ENCODE measurements around the gene PGAP2. TPM values are rescaled to one million over a fixed set of nuclear protein-coding genes. Genes with fewer than 3 reads are reported as not detected.

PGAP2 gene
- total RNA-seq, 3 donors from 2014 or later: 28.9 to 31.2 (median 29.0) TPM

DNA sequence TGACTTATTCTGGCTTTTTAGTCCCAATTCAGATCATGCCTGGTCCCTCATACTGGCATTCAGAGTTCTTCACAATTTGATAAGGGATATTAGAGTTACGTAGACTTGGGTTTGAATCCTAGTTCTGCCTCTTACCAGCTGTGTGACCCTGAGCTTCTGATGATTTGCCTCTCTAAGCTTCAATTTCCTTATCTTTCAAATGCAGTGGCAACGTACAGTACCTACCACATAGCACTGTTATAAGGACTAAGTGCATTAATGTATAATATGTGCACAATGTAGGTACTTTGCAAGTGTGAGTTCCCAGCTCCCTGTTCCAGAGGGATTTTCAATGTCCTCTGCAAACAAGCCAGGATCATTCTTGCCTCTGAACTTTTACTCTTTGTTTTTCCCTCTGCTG is 25.1 kb downstream of the PGAP2 start:
- Mint-ChIP-seq H3K36me3 (ENCODE audit: insufficient read depth) (peaks cover 45% of the 10 kb centered on the region), H3K4me1 (ENCODE audit: low read depth) (peaks cover 80% of the 10 kb centered on the region), H3K4me3 (peak overlapping the region; percentile 44), H3K27me3 (ENCODE audit: low read depth) (no peaks in the 10 kb centered on the region), H3K9me3 (no peaks in the 10 kb centered on the region)
- DNase-seq: no peak
- ATAC-seq: no peak

DNA sequence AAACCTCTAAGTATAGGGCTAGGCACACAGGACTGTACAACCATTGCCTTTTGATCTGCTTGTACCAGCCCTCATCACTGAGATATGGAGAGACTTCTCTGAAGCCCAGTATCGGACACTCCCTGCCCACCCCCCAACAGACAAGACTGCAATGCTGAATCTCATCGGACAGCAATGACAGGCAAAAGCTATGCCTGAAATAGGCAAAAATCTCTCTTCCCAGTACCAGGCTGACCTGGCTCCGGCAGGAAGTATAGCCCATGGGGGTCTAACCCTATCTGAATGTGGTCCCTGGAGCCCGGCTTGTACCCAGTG is 25.9 kb downstream of the PGAP2 start:
- no peaks in the 10 kb centered on the region for H3K9me3 Mint-ChIP-seq
- H3K27me3 Mint-ChIP-seq (ENCODE audit: low read depth): no peaks in the 10 kb centered on the region
- ATAC-seq (no peak), DNase-seq (no peak)
- H3K4me1 Mint-ChIP-seq (ENCODE audit: low read depth): peaks cover 87% of the 10 kb centered on the region
- H3K4me3 Mint-ChIP-seq: peak overlapping the region; percentile 94
- peaks cover 52% of the 10 kb centered on the region for H3K36me3 Mint-ChIP-seq (ENCODE audit: insufficient read depth)

DNA sequence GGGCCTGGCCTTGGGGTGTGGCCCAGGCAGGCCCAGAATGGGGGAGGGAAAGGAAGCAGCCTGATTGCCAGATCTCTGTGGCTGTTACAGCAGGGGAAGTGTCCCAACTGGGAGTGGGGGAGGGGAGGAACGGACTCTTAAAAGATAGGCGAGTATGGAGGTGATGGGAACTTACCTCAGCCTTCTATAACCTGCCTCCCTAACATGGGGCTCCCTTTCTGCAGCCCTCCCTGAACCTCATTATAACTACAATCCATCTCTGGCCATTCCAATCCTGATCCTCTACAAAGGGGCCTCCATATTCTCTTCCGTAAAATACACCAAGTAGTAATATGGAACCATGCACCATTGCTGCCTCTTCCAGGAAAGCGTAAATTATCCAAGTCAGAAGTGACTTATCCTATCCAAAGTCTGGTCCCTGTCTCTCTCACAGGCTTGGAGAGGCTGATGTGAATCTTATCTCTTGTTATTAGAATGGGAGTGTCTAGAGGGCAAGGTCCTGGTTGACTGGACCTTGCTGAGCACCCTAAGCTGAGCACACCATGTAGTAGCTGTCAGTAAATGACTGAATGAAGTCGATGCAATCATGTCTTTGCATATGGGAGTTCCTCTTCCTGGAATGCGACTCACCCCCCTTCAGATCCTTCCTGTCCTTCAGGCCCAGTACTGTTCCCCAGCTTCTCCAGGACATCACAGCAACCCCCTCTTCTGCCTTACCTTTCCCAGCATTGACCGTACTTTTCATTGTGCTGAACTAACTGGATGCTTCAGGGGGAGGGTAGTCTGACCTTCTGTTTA is 26.5 kb downstream of the PGAP2 start:
- DNase-seq (no peak), ATAC-seq (no peak)
- Mint-ChIP-seq H3K9me3 (no peaks in the 10 kb centered on the region), H3K27me3 (ENCODE audit: low read depth) (no peaks in the 10 kb centered on the region), H3K36me3 (ENCODE audit: insufficient read depth) (peaks cover 57% of the 10 kb centered on the region), H3K4me3 (peak overlapping the region; percentile 94), H3K4me1 (ENCODE audit: low read depth) (peaks cover 88% of the 10 kb centered on the region)

DNA sequence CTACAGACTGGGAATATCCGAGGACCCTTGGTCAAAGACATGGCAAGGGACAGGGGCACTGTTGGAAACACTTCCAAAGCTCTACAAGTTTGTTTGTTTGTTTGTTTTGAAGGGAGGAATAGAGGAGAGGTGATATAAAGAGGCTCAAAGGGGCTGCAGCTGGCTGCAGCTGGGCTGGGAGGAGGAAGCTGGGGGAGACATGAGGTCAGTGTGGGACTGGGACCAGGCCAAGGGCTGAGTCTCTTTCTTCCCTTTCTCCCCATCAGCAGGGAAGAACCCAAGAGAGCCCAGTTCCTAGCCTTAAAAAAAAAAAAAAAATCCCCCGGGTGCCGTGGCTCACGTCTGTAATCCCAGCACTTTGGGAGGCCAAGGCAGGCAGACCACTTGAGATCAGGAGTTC is 27.4 kb downstream of the PGAP2 start:
- Mint-ChIP-seq H3K27me3 (ENCODE audit: low read depth) (no peaks in the 10 kb centered on the region), H3K36me3 (ENCODE audit: insufficient read depth) (peaks cover 52% of the 10 kb centered on the region), H3K4me3 (peak overlapping the region; percentile 94), H3K9me3 (no peaks in the 10 kb centered on the region), H3K4me1 (ENCODE audit: low read depth) (peaks cover 82% of the 10 kb centered on the region)
- DNase-seq (no peak), ATAC-seq (no peak)

DNA sequence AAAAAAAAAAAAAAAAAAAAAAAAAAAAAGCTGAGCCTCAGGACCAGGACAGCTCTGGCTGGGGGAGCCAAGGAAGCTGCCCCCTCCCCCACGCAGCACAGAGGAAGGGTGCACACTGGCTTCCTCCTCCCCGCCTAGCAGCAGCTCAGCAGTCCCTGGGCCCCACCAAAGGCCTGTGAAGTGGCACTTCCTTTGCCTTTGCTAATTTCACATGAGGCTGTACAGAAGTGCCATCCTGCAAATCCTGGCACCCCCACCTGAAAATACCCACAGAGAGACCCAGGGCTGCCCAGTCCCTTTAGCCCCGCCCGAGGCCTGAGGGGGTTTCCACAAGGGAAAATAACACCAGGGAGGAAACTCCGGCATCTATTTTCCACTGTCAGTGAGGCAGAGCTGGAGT is 28.5 kb downstream of the PGAP2 start:
- no peak for ATAC-seq
- no peaks in the 10 kb centered on the region for H3K9me3 Mint-ChIP-seq
- peak overlapping the region; percentile 94 for H3K4me3 Mint-ChIP-seq
- peaks cover 43% of the 10 kb centered on the region for H3K36me3 Mint-ChIP-seq (ENCODE audit: insufficient read depth)
- H3K4me1 Mint-ChIP-seq (ENCODE audit: low read depth): peaks cover 74% of the 10 kb centered on the region
- no peaks in the 10 kb centered on the region for H3K27me3 Mint-ChIP-seq (ENCODE audit: low read depth)
- DNase-seq: peak; percentile 40

DNA sequence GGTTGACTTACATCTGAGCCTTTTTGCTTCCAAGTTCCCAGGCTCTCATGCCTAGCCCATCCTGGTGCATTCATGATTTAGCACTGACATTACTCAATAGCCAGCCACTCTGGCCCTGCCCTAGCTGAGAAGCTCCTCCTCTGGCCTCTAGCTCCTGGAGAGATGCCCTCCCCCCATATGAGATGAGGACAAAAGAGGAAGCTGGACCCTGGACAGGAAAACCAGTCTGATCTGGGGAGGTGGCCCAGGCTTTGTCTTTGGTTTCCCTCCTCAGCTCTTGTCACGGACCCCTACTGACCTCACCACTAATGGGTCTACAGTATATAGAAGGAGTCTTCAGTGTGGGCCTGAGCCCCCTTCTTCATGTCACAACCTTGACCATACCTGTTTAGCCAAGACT is 29.4 kb downstream of the PGAP2 start:
- peak overlapping the region; percentile 94 for H3K4me3 Mint-ChIP-seq

DNA sequence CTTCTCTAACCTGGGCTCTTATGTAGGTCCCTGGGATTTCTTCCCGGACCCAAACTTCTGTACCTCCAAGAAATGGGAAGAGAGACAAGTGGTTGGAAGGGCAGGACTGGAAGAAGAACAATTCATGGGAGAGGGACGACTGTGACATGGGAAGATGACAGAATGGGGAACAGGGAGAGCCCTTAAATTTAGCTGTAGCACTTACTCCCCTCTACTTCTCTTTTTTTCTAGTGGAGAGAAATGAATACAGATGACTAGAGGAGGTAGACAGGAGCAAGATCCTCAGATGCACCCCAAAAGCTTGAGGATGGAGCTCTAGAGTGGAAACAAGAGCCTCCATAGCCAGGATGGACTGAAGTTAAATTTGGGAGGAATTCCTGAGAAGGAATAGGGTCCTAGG is 30.1 kb downstream of the PGAP2 start:
- Mint-ChIP-seq H3K36me3 (ENCODE audit: insufficient read depth) (peaks cover 40% of the 10 kb centered on the region), H3K27me3 (ENCODE audit: low read depth) (no peaks in the 10 kb centered on the region), H3K4me1 (ENCODE audit: low read depth) (peaks cover 70% of the 10 kb centered on the region), H3K4me3 (peak overlapping the region; percentile 94), H3K9me3 (no peaks in the 10 kb centered on the region)
- DNase-seq (no peak), ATAC-seq (no peak)

More for the DNA sequence above, 29.4 kb downstream of the PGAP2 start:
- DNase-seq (no peak), ATAC-seq (no peak)
- Mint-ChIP-seq H3K4me1 (ENCODE audit: low read depth) (peaks cover 70% of the 10 kb centered on the region), H3K27me3 (ENCODE audit: low read depth) (no peaks in the 10 kb centered on the region), H3K9me3 (no peaks in the 10 kb centered on the region), H3K36me3 (ENCODE audit: insufficient read depth) (peaks cover 43% of the 10 kb centered on the region)

DNA sequence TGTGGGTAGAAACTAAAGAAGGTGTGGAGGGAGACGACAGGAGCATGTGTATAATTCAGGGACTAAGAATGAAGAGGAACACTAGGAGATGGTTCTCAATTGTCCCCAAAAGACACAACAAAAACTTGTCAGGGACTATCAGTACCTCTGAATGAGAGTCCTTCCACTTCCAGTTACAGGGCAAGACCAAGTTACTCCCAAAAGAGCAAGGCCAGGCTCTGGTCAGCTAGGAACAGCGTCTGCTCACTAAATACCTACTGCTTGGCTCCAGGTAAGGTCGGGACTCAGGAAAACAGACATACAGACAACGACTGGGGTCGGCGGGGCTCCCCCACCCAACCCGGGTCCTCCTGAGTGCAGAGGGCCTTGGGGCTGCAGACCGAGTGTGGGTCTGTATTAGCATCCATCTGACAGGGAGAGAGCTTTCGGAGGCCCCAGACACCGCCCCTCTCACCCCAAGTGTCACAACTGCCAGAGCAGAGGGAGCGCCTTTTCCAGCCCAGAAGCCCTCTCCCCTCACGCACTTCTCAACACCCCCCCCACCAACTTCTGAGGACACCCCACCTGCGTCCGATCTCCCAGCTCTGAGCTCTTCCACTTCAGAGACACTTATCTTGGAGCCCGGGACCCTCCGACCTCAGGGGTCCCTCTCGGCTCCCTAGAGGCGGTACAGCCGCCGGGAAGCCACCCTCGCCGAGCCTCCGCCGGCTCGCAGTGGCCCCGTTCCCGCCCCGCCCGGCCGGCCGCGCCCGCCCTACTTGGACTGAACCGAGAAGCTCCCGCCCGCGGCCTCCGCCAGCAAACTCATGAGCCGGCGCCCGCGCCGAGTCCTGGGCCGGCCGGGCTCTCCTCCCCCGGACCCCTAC is 31.9 kb downstream of the PGAP2 start:
- H3K36me3 Mint-ChIP-seq (ENCODE audit: insufficient read depth): peaks cover 27% of the 10 kb centered on the region
- DNase-seq: no peak
- H3K4me1 Mint-ChIP-seq (ENCODE audit: low read depth): peaks cover 65% of the 10 kb centered on the region
- peak overlapping the region; percentile 94 for H3K4me3 Mint-ChIP-seq
- H3K9me3 Mint-ChIP-seq: no peaks in the 10 kb centered on the region
- no peaks in the 10 kb centered on the region for H3K27me3 Mint-ChIP-seq (ENCODE audit: low read depth)
- ATAC-seq: peak; percentile 5 to 11

DNA sequence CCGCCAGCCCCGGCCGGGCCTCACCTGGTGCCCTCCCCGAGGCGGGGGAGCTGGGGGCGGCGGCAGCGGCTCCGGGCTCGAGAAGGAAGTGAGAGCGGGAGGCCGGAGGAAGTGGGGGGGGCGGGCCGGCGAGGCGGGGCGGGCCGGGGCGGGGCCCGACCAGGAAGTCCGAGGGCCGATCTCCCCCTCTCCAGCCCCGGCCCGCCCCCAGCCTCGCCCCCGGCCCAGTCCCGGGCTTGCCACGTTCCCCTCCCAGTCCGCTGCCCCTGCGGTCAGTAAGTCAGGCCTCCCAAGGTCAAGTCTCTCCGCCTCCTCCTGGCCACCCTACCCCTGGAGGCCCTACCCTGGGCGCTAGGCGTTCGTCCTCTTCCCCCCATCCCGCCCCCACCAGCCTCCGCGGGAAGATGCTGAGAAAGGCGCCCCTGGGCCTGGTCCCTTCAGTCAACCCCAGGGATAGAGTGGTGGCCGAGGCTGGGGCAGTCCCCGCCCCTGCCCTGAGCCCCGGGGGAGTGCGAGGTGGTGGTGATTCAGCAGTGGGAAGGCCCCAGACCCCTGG is 32.6 kb downstream of the PGAP2 start, which contains the start of gene RHOG:
RHOG (minus strand) TSS at position 90 of the 556 bp plus-strand sequence. CDS start 12,821 bp downstream, outside the sequence.
- DNase-seq: no peak
- Mint-ChIP-seq H3K36me3 (ENCODE audit: insufficient read depth) (peaks cover 21% of the 10 kb centered on the region), H3K4me3 (peak within 1 kb of the TSS; percentile 94), H3K9me3 (no peaks in the 10 kb centered on the region), H3K27me3 (ENCODE audit: low read depth) (no peaks in the 10 kb centered on the region), H3K4me1 (ENCODE audit: low read depth) (peaks cover 59% of the 10 kb centered on the region)
- peak; percentile 81 to 82 for ATAC-seq

DNA sequence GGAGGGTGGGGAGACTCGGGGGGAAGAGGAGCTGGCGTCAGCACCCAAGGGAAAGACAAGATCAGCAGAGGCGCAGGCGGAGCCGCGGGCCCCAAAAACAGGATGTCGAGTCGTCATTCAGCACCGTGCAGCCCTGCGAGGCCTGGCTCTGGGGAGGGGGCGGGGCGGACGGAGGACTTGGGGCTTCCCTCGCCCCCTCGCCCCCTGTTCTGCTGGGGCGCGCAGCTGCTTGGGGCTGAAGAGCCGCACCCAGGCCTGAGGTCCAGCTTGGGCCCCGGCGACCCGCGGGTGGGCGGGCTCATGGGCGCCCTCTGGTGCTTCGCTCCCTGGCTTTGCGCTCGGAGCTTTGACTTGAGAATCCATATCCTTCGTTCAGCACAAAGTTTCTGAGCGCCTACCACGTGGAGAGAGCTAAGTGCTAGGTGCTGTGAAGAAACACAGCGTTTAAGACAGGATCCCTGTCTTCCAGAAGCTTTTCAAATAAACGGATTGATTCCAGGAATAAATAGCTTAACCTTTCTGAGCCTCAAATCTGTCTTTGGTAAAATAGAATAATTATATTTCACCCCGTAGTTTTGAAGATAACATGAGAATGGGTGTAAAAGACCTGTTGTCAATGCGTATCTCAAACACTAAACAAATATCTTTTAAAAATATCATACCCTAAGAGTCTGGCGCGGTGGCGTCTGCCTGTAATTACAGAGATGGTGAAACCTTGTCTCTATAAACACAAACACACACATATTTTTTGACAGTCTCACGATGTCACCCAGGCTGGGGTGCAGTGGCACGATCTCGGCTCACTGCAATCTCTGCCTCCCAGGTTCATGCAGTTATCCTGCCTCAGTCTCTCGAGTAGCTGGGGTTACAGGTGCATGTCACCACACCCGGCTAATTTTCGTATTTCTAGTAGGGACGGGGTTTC is 33.3 kb downstream of the PGAP2 start:
- Mint-ChIP-seq H3K36me3 (ENCODE audit: insufficient read depth) (peaks cover 21% of the 10 kb centered on the region), H3K4me1 (ENCODE audit: low read depth) (peaks cover 52% of the 10 kb centered on the region), H3K9me3 (no peaks in the 10 kb centered on the region), H3K27me3 (ENCODE audit: low read depth) (no peaks in the 10 kb centered on the region), H3K4me3 (peak overlapping the region; percentile 84)
- ATAC-seq (peak; percentile 77 to 81), DNase-seq (peak; percentile 95)

DNA sequence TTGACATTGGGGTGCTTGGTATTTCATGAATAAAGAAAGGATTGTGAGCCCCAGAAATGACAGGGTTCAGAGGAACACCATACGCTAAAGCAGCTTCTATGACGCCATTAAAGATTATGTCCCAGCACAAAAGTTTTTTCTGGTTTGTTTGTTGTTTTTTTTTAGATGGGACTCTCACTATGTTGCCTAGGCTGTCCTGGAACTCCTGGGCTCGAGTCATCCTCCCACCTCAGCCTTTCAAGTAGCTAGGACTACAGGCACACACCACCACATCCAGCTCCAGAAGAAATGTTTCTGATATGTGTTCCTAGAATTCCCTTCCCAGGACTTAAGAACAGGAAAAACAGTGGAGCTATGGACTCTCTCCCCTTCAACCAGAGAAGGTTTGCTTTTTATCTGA is 35.0 kb downstream of the PGAP2 start:
- ATAC-seq (no peak), DNase-seq (no peak)
- Mint-ChIP-seq H3K36me3 (ENCODE audit: insufficient read depth) (peaks cover 14% of the 10 kb centered on the region), H3K4me1 (ENCODE audit: low read depth) (peaks cover 39% of the 10 kb centered on the region), H3K4me3 (no peak overlapping the region), H3K27me3 (ENCODE audit: low read depth) (no peaks in the 10 kb centered on the region), H3K9me3 (no peaks in the 10 kb centered on the region)

DNA sequence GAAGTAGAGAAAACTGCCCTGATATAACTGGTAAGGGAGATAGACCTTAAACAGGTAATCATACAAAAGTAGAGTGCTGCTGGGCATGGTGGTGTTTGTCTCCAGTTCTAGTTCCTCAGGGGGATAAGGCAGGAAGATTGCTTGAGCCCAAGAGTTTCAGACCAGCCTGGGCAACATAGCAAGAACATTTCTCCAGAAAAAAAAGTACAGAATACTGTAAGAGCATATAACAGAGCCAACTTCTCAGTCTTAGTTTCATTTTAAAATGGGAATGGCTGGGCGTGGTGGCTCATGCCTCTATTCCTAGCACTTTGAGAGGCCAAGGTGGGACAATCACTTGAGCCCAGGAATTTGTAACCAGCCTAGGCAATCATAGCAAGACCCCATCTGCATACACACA is 36.9 kb downstream of the PGAP2 start:
- Mint-ChIP-seq H3K27me3 (ENCODE audit: low read depth) (no peaks in the 10 kb centered on the region), H3K4me1 (ENCODE audit: low read depth) (peaks cover 37% of the 10 kb centered on the region), H3K4me3 (no peak overlapping the region), H3K9me3 (no peaks in the 10 kb centered on the region), H3K36me3 (ENCODE audit: insufficient read depth) (no peaks in the 10 kb centered on the region)
- ATAC-seq (no peak), DNase-seq (no peak)

DNA sequence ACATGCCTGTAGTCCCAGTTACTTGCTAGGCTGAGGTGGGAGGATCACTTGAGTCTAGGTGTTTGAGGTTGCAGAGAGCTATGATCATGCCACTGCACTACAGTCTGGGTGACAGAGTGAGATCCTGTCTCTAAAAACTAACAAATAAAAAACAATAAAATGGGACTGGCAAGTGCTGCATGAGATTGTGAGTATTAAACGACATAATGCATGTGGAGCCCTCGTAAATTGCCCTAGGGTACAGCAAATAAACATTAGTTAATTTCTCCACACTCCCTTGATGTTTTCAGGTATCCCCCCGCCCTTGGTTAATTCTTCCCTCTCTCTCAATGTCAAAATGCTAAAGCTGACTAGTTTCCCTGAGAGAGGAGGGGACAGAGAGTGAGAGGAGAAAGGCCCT is 37.3 kb downstream of the PGAP2 start:
- H3K9me3 Mint-ChIP-seq: no peaks in the 10 kb centered on the region
- no peaks in the 10 kb centered on the region for H3K27me3 Mint-ChIP-seq (ENCODE audit: low read depth)
- DNase-seq (no peak), ATAC-seq (no peak)
- no peak overlapping the region for H3K4me3 Mint-ChIP-seq
- H3K36me3 Mint-ChIP-seq (ENCODE audit: insufficient read depth): no peaks in the 10 kb centered on the region
- peaks cover 37% of the 10 kb centered on the region for H3K4me1 Mint-ChIP-seq (ENCODE audit: low read depth)

All from activated T-cell treated with anti-CD3 and anti-CD28 coated beads, Interleukin-2, amount 50 U/mL, for 4 hours (primary cell).